HG02852 (cell line): Measurements from ENCODE around the gene OR5D18.
"Not testable (repeated sequence)": the region's sequence is repeated elsewhere in the genome, so short reads cannot be mapped to it uniquely, and the experiment has no call there.

Experiments
- ATAC-seq: cut with Tn5 transposase; IDR thresholded peaks from one replicate; pipeline ENCODE4 v1.9.1; 2021; ENCODE audit warnings: mild to moderate bottlenecking, moderate library complexity; ENCODE audit not compliant: unreplicated experiment

The OR5D18 gene

GRCh38 chr11:55819330-55819729 lies at the start of gene OR5D18:
Gene OR5D18, plus strand, starts transcription at chr11:55819630. Its CDS starts 0 bp downstream, at chr11:55819630.
- ATAC-seq: no peak

- no peak for ATAC-seq
Observed at GRCh38 chr11:55773138-55773537, 46.3 kb upstream of the OR5D18 start, which contains the start of gene OR5D13. Gene OR5D13, plus strand, starts transcription at chr11:55773438. Its CDS starts 0 bp downstream, at chr11:55773438.

- no peak for ATAC-seq
Observed at GRCh38 chr11:55791606-55792005, 27.8 kb upstream of the OR5D18 start.

GRCh38 chr11:55793321-55793720 lies 26.1 kb upstream of the OR5D18 start:
- ATAC-seq: no peak

GRCh38 chr11:55795256-55795655 lies 24.2 kb upstream of the OR5D18 start, which contains the start of gene OR5D14:
Gene OR5D14, plus strand, starts transcription at chr11:55795556. Its CDS starts 0 bp downstream, at chr11:55795556.
- ATAC-seq: no peak

- ATAC-seq: no peak
Observed at GRCh38 chr11:55806248-55806647, 13.2 kb upstream of the OR5D18 start.

- ATAC-seq: no peak
Observed at GRCh38 chr11:55811067-55811466, 8.4 kb upstream of the OR5D18 start, which contains the start of gene OR5L1. Gene OR5L1, plus strand, starts transcription at chr11:55811367. Its CDS starts 100 bp downstream, at chr11:55811467.

- ATAC-seq: no peak
Observed at GRCh38 chr11:55826919-55827318, 7.5 kb downstream of the OR5D18 start, which contains the start of gene OR5L2. Gene OR5L2, plus strand, starts transcription at chr11:55827219. Its CDS starts 0 bp downstream, at chr11:55827219.

GRCh38 chr11:55838452-55838851 lies 19.0 kb downstream of the OR5D18 start, which contains the start of gene OR5D16:
Gene OR5D16, plus strand, starts transcription at chr11:55838752. Its CDS starts 0 bp downstream, at chr11:55838752.
- no peak for ATAC-seq

- no peak for ATAC-seq
Observed at GRCh38 chr11:55847453-55847852, 28.0 kb downstream of the OR5D18 start.

- no peak for ATAC-seq
Observed at GRCh38 chr11:55849037-55849436, 29.6 kb downstream of the OR5D18 start.

- ATAC-seq: no peak
Observed at GRCh38 chr11:55852141-55852540, 32.7 kb downstream of the OR5D18 start.

- ATAC-seq: no peak
Observed at GRCh38 chr11:55854704-55855103, 35.3 kb downstream of the OR5D18 start.

- not testable (repeated sequence) for ATAC-seq
Observed at GRCh38 chr11:55867354-55867753, 47.9 kb downstream of the OR5D18 start.
